ENCODE data around the gene OSM.

The OSM gene

GRCh38 chr22:30261134-30261533 lies 5.5 kb downstream of the OSM start:
- no peak for DNase-seq

GRCh38 chr22:30260682-30261081 lies 6.0 kb downstream of the OSM start:
- no peak for DNase-seq

GRCh38 chr22:30260276-30260675 lies 6.4 kb downstream of the OSM start:
- no peak for DNase-seq

- DNase-seq: no peak
These were observed 12.3 kb downstream of the OSM start for GRCh38 chr22:30254314-30254713.

GRCh38 chr22:30253205-30253852 lies 13.3 kb downstream of the OSM start:
- no peak for DNase-seq

GRCh38 chr22:30252411-30253204 lies 14.0 kb downstream of the OSM start:
- DNase-seq: no peak

GRCh38 chr22:30251711-30252110 lies 14.9 kb downstream of the OSM start:
- DNase-seq: no peak

GRCh38 chr22:30250661-30251267 lies 15.9 kb downstream of the OSM start:
- DNase-seq: no peak

GRCh38 chr22:30250039-30250565 lies 16.5 kb downstream of the OSM start:
- DNase-seq: no peak

- DNase-seq: no peak
These were observed 17.3 kb downstream of the OSM start for GRCh38 chr22:30249049-30250038.

- no peak for DNase-seq
These were observed 18.2 kb downstream of the OSM start for GRCh38 chr22:30248484-30248883.

GRCh38 chr22:30247974-30248373 lies 18.7 kb downstream of the OSM start:
- DNase-seq: no peak

GRCh38 chr22:30247561-30247960 lies 19.1 kb downstream of the OSM start:
- no peak for DNase-seq

- no peak for DNase-seq
These were observed 19.8 kb downstream of the OSM start for GRCh38 chr22:30246814-30247376.

GRCh38 chr22:30245985-30246813 lies 20.5 kb downstream of the OSM start, which contains the start of gene LIF:
Gene LIF, minus strand, starts transcription at chr22:30246759. Its CDS starts 64 bp downstream, at chr22:30246695.
- no peak for DNase-seq

GRCh38 chr22:30245181-30245984 lies 21.3 kb downstream of the OSM start:
- DNase-seq: no peak

GRCh38 chr22:30244641-30245040 lies 22.0 kb downstream of the OSM start:
- DNase-seq: no peak

- DNase-seq: no peak
These were observed 22.6 kb downstream of the OSM start for GRCh38 chr22:30244066-30244465.

GRCh38 chr22:30243661-30244060 lies 23.0 kb downstream of the OSM start:
- no peak for DNase-seq

All from cerebellar nuclear complex (tissue), 1 donor.